HG02610 (cell line): ENCODE results near the gene ENPP1.
A peak's percentile ranks its signal among the peaks of the same experiment; 100 is the strongest.

Experiments used
- ATAC-seq: cut with Tn5 transposase; IDR thresholded peaks from one replicate; pipeline ENCODE4 v1.9.1; 2021; ENCODE audit warnings: mild to moderate bottlenecking, moderate library complexity; ENCODE audit not compliant: unreplicated experiment

The ENPP1 gene

GRCh38 chr6:131807644-131808459 is at the start of gene ENPP1:
ENPP1 (plus strand) TSS chr6:131808020; CDS start chr6:131808036, 16 bp downstream.
- ATAC-seq: peak; percentile 51

- no peak for ATAC-seq
Observed at GRCh38 chr6:131758920-131759319, 48.9 kb upstream of the ENPP1 start.

- ATAC-seq: no peak
Observed at GRCh38 chr6:131761060-131761761, 46.6 kb upstream of the ENPP1 start.

- no peak for ATAC-seq
Observed at GRCh38 chr6:131761762-131762067, 46.1 kb upstream of the ENPP1 start.

GRCh38 chr6:131762984-131763383 is 44.8 kb upstream of the ENPP1 start:
- ATAC-seq: no peak

- ATAC-seq: no peak
Observed at GRCh38 chr6:131763749-131764148, 44.1 kb upstream of the ENPP1 start.

GRCh38 chr6:131764350-131764749 is 43.5 kb upstream of the ENPP1 start:
- ATAC-seq: no peak

GRCh38 chr6:131765081-131765803 is 42.6 kb upstream of the ENPP1 start:
- no peak for ATAC-seq

- no peak for ATAC-seq
Observed at GRCh38 chr6:131765804-131766135, 42.0 kb upstream of the ENPP1 start.

GRCh38 chr6:131766631-131767030 is 41.2 kb upstream of the ENPP1 start:
- ATAC-seq: no peak

- ATAC-seq: no peak
Observed at GRCh38 chr6:131768964-131769363, 38.9 kb upstream of the ENPP1 start.

GRCh38 chr6:131769385-131770141 is 38.3 kb upstream of the ENPP1 start:
- no peak for ATAC-seq

- no peak for ATAC-seq
Observed at GRCh38 chr6:131770776-131771175, 37.0 kb upstream of the ENPP1 start.

GRCh38 chr6:131773284-131773950 is 34.4 kb upstream of the ENPP1 start:
- ATAC-seq: no peak

- no peak for ATAC-seq
Observed at GRCh38 chr6:131775886-131776285, 31.9 kb upstream of the ENPP1 start.

GRCh38 chr6:131776985-131777384 is 30.8 kb upstream of the ENPP1 start:
- ATAC-seq: no peak

- ATAC-seq: no peak
Observed at GRCh38 chr6:131778169-131778568, 29.7 kb upstream of the ENPP1 start.

GRCh38 chr6:131779304-131779703 is 28.5 kb upstream of the ENPP1 start:
- no peak for ATAC-seq

GRCh38 chr6:131780600-131780999 is 27.2 kb upstream of the ENPP1 start:
- no peak for ATAC-seq

GRCh38 chr6:131781687-131782086 is 26.1 kb upstream of the ENPP1 start:
- no peak for ATAC-seq

- ATAC-seq: no peak
Observed at GRCh38 chr6:131782764-131783163, 25.1 kb upstream of the ENPP1 start.
